Measurements from ENCODE around the gene STXBP5.

The STXBP5 gene

DNA sequence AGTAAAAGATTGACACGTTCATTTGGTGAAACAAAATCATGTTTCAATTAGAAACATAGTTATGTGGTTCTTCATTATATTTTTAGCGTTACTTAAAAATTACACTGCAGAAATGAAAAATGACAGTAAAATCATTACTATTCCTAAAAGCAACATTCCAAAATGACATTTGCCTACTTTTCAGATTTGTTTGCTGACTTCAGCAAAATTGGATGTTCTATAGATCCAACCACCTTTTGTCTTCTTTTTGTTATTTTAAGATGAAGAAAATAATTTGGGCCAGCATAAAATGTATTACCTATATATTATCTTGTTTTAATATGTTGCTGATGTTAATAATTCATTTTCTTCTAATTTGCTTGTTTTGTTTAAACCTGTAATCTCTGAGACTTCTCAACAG is 30.5 kb downstream of the STXBP5 start:
- no peak overlapping the region for H3K4me3 ChIP-seq (ENCODE audit: low read length)
- TF ChIP-seq, protein P1, sequence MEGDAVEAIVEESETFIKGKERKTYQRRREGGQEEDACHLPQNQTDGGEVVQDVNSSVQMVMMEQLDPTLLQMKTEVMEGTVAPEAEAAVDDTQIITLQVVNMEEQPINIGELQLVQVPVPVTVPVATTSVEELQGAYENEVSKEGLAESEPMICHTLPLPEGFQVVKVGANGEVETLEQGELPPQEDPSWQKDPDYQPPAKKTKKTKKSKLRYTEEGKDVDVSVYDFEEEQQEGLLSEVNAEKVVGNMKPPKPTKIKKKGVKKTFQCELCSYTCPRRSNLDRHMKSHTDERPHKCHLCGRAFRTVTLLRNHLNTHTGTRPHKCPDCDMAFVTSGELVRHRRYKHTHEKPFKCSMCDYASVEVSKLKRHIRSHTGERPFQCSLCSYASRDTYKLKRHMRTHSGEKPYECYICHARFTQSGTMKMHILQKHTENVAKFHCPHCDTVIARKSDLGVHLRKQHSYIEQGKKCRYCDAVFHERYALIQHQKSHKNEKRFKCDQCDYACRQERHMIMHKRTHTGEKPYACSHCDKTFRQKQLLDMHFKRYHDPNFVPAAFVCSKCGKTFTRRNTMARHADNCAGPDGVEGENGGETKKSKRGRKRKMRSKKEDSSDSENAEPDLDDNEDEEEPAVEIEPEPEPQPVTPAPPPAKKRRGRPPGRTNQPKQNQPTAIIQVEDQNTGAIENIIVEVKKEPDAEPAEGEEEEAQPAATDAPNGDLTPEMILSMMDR (conservative IDR thresholded peaks at IDR 0.05; ENCODE audit: low read depth, low read length): no peak
- DNase-seq (ENCODE audit: low read depth): no peak

DNA sequence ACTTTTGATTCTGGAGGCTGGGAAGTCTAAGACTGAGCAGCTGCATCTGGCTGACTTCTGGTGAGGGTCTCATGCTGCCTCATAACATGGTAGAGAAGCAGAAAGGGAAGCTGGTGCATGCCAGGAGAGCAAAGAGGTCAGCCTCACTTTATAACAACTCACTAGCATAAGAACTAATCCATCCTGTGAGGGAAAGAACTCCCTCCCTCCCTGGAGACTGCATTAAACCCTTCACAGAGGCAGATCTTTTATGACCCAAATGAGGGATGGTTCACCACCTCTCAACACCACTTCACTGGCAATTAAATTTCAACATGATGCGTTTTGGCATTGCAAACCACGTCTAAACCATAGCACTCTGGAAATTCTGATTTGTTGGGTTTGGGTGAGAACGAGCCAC is 33.9 kb downstream of the STXBP5 start:
- no peak overlapping the region for H3K4me3 ChIP-seq (ENCODE audit: low read length)
- no peak for DNase-seq (ENCODE audit: low read depth)
- TF ChIP-seq, protein P1 (conservative IDR thresholded peaks at IDR 0.05; ENCODE audit: low read depth, low read length): no peak

DNA sequence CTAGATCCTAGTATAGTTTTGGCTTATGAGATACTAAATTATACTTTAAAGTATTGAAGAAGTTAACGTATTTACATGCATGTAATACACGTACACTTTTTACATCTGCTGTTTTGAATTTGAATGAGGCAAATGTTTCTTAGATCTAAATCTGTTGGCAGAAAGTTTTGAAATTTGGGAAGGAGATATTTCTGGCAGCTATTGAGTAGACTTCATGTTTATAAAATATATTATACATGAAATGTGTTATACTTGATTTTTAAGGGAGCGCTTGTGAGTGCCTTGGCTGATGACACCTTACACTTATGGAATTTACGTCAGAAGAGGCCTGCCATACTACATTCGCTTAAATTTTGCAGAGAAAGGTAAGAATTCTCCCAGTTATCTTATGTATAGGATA is 34.7 kb downstream of the STXBP5 start:
- H3K4me3 ChIP-seq (ENCODE audit: low read length): no peak overlapping the region
- DNase-seq (ENCODE audit: low read depth): no peak
- TF ChIP-seq, protein P1 (conservative IDR thresholded peaks at IDR 0.05; ENCODE audit: low read depth, low read length): no peak

DNA sequence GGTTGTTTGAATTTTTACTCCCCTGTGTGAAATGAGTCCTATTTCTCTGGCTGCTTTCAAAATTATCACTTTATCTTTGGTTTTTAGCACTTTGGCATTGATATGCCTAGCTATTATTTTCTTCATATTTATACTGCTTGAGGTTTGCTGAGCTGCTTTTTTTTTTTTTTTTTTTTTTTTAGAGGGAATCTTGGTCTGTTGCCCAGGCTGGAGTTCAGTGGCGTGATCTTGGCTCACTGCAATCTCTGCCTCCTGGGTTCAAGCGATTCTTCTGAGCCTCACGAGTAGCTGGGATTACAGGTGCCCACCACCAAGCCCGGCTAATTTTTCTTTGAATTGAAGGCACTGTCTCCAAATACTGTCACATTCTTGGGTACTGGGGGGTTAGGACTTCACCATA is 40.6 kb downstream of the STXBP5 start:
- H3K4me3 ChIP-seq (ENCODE audit: low read length): no peak overlapping the region
- no peak for DNase-seq (ENCODE audit: low read depth)
- TF ChIP-seq, protein P1 (conservative IDR thresholded peaks at IDR 0.05; ENCODE audit: low read depth, low read length): no peak

DNA sequence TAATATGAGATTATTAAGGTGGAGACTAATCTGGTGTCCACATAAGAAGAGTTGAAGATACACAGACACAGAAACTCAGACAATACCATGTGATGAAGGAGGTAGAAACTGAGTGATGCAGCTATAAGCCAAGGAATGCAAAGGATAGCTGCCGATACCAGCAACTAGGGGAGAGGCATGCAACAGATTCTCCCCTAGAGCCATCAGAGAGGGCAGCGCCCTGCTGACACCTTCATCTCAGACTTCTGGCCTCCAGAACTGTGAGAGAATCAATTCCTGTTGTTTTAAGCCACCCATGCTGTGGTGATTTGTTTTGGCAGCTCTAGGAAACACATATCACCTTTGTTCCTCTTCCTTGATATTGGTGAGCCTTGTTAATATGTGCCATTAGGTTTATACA is 41.5 kb downstream of the STXBP5 start:
- no peak overlapping the region for H3K4me3 ChIP-seq (ENCODE audit: low read length)
- DNase-seq (ENCODE audit: low read depth): no peak
- TF ChIP-seq, protein P1 (conservative IDR thresholded peaks at IDR 0.05; ENCODE audit: low read depth, low read length): no peak

DNA sequence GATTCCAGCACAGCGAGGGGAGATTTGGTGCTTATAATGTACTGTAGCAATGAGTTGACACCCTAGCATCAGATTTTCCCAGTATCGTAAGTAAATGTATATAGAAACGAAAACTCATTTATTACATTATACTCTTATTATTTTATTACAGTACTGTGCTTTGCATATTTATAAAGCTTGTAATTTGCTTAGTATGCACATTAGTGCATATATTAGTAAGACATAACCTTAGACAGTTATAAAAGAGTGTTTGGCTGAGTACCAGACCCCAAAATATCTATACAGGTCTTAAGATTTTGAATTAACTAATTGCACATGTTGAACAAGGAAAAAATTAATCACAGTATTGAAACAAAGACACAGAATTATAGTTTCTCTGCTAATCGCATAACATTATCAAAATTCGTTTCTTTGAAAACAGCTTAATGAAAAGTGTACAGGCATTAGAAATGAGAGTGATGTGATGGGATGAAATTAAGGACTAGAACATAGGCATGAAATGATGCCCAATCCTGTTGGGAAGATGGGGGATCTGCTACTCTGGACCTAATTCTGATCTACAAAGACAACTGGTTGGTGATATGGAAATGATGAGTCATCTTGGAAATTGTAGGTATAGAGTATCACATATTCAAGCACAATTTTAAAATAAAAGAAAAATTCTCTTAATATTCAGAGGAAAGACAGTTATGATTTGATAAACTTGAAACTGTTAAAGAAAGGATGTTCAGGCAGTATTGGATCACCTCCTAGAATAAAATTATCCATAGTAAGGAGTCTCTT is 42.8 kb downstream of the STXBP5 start:
- TF ChIP-seq, protein P1 (conservative IDR thresholded peaks at IDR 0.05; ENCODE audit: low read depth, low read length): no peak
- no peak for DNase-seq (ENCODE audit: low read depth)
- no peak overlapping the region for H3K4me3 ChIP-seq (ENCODE audit: low read length)

DNA sequence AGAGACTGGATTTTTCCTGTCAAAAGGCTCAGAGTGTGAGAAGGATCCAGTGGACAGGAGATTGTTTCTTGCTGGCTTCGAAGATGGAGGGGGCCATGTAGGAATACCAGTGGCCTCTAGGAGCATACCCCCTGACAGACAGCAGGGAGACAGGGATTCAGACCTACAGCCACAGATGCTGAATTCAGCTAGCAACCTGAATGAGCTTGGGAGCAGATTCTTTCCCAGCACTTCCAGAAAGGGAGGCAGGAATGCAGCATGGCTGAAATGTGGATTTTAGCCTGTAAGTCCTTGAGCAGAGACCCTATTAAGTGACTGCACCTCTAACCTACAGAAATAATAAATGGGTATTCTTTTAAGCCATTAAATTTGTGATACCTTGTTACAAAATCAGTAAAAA is 44.6 kb downstream of the STXBP5 start:
- H3K4me3 ChIP-seq (ENCODE audit: low read length): no peak overlapping the region
- TF ChIP-seq, protein P1 (conservative IDR thresholded peaks at IDR 0.05; ENCODE audit: low read depth, low read length): no peak
- no peak for DNase-seq (ENCODE audit: low read depth)
